Lower leg skin (tissue), 3 donors: ENCODE measurements around the gene MYO5A.

Experiments
- POLR2A ChIP-seq, 2 donors: fragments of 450-650 bp; IDR thresholded peaks; one replicate each; pipeline ENCODE4 v1.6.1; 2016 to 2017; ENCODE audit warnings: antibody characterized with exemption in 2 of 2, mild to moderate bottlenecking in 1 of 2, moderate library complexity in 1 of 2
- TF ChIP-seq, protein P1 (sequence below), 3 donors: fragments of 450-650 bp; IDR thresholded peaks; one replicate each; pipeline ENCODE4 v1.5.1; 2016; ENCODE audit warnings: antibody characterized with exemption in 3 of 3, mild to moderate bottlenecking in 3 of 3, moderate library complexity in 2 of 3

DNA sequence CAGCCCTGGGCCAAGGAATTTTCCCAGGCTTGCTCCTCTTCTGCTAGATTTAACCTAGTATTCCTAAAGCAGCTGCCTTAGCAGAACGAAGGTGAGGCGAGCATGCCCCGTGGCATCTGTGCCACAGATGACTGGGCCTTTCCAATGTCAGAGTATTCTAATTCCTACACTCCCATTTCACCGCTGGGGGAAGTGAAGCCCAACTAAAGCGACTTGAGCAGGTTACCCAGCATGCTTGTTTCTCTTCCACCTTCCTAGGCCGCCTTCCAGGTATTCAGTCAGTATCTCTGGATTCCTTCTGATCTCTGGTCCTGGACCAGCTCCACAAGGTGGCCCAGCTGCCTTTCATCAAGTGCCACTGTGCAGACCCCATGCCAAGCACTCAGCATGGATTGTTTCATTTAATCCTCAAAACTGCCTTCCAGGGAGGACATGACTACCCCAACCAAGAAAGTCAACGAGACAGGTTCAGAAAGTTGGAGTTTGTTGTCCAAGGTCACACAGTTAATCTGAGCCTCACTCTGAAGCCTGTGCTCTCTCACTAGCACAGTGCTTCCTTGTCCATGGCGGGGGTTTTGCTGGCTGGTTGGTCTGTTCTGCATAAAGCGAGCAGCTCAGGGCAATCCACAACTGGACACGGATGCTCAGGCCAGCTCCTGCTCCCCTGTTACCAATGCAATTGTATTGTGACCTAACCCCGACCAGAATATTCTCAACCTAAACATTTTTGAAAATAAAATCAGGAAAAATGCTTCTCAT, 248.2 kb downstream of the MYO5A start:
- TF ChIP-seq POLR2A (IDR thresholded peaks at IDR 0.05), result no peak
- TF ChIP-seq, protein P1, sequence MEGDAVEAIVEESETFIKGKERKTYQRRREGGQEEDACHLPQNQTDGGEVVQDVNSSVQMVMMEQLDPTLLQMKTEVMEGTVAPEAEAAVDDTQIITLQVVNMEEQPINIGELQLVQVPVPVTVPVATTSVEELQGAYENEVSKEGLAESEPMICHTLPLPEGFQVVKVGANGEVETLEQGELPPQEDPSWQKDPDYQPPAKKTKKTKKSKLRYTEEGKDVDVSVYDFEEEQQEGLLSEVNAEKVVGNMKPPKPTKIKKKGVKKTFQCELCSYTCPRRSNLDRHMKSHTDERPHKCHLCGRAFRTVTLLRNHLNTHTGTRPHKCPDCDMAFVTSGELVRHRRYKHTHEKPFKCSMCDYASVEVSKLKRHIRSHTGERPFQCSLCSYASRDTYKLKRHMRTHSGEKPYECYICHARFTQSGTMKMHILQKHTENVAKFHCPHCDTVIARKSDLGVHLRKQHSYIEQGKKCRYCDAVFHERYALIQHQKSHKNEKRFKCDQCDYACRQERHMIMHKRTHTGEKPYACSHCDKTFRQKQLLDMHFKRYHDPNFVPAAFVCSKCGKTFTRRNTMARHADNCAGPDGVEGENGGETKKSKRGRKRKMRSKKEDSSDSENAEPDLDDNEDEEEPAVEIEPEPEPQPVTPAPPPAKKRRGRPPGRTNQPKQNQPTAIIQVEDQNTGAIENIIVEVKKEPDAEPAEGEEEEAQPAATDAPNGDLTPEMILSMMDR (IDR thresholded peaks at IDR 0.05), result no peak
